H1 (cell line): ENCODE measurements around the gene ZDHHC24. TPM values are rescaled to one million over a fixed set of nuclear protein-coding genes. Genes with fewer than 3 reads are reported as not detected.

Source experiments
- CHD7 ChIP-seq: fragments of 300-600 bp; sonication (generic); IDR thresholded peaks from 2 replicates; pipeline ENCODE4 v1.7.1; 2012; ENCODE audit warnings: low read length, moderate library complexity, mild to moderate bottlenecking, inconsistent platforms; ENCODE audit not compliant: insufficient replicate concordance
- JUN ChIP-seq: IDR thresholded peaks from 2 replicates; pipeline ENCODE4 v1.6.1; 2011; ENCODE audit warnings: low read depth, mild to moderate bottlenecking, improper control_type of control experiment, low read length
- KDM1A ChIP-seq: fragments of 200-600, 300-600 bp; sonication (generic); IDR thresholded peaks from 2 replicates; pipeline ENCODE4 v1.7.1; 2016; ENCODE audit warnings: mild to moderate bottlenecking, low read length, borderline replicate concordance
- NANOG ChIP-seq: IDR thresholded peaks from 2 replicates; pipeline ENCODE4 v1.6.1; 2011; ENCODE audit warnings: low read length, low read depth, mild to moderate bottlenecking, inconsistent platforms; ENCODE audit not compliant: insufficient read depth, poor library complexity, severe bottlenecking
- SP4 ChIP-seq: IDR thresholded peaks from 2 replicates; pipeline ENCODE4 v1.6.1; 2012; ENCODE audit warnings: low read length, inconsistent platforms
- SUZ12 ChIP-seq: fragments of 200-600 bp; sonication (generic); IDR thresholded peaks from 2 replicates; pipeline ENCODE4 v1.6.1; 2012; ENCODE audit warnings: mild to moderate bottlenecking, inconsistent platforms, low read length, moderate library complexity, mixed read lengths
- TAF1 ChIP-seq: IDR thresholded peaks from 2 replicates; pipeline ENCODE4 v1.6.1; 2011; ENCODE audit warnings: mild to moderate bottlenecking, low read depth, low read length
- ZNF274 ChIP-seq: IDR thresholded peaks from 2 replicates; pipeline ENCODE4 v1.7.0; 2012; ENCODE audit warnings: low read length, borderline replicate concordance; ENCODE audit errors: extremely low read depth
- polyA plus RNA-seq, 7 experiments: library from polyadenylated mRNA; depleted of rRNA in 3 of 7; stranded (reverse) in 5 of 7; unstranded in 2 of 7; fragments of >200 nt in 5 of 7; fragments of 200-250 nt in 2 of 7; gene quantifications; 1 replicate in 5 of 7; 2 replicates in 1 of 7; 4 replicates in 1 of 7; pipeline versions ENCODE4 v1.2.1 to v1.2.3, GENCODE V29; 2011 to 2013; ENCODE audit warnings: missing spikeins in 2 of 7, mixed read lengths in 2 of 7
- total RNA-seq: library from RNA; stranded (reverse); fragmentation: NEBNext Ultra II Directional; extraction: Animal tissue kit (Norgen Biotek cat#: 25700); gene quantifications from 2 replicates; pipeline ENCODE4 v1.2.1, GENCODE V29; 2021

Gene ZDHHC24
- total and polyA plus RNA-seq, 2 of the 8 experiments (the other 6 are each of a cell fraction or from before 2014, with no cell fraction given): 8.4 to 9.7 TPM

- TF ChIP-seq CHD7 (no peak), KDM1A (no peak), ZNF274 (no peak), NANOG (no peak), TAF1 (no peak), SP4 (no peak), SUZ12 (no peak), JUN (no peak)
These were observed 16.1 kb upstream of the ZDHHC24 start (continued) for GRCh38 chr11:66561975-66562248.
